ENCODE measurements around the gene DNAH6.

Gene DNAH6

GRCh38 chr2:84702941-84703340 is 186.6 kb downstream of the DNAH6 start:
- DNase-seq (ENCODE audit: insufficient read length, low spot score) (no peak), FAIRE-seq (no peak)
- TF ChIP-seq POLR2A (IDR thresholded peaks at IDR 0.05; ENCODE audit: low read depth, low read length) = no peak

GRCh38 chr2:84703831-84704230 is 187.5 kb downstream of the DNAH6 start:
- DNase-seq (ENCODE audit: insufficient read length, low spot score) = no peak
- no peak for FAIRE-seq
- TF ChIP-seq POLR2A (IDR thresholded peaks at IDR 0.05; ENCODE audit: low read depth, low read length) = no peak

- no peak for FAIRE-seq
- TF ChIP-seq POLR2A (IDR thresholded peaks at IDR 0.05; ENCODE audit: low read depth, low read length) = no peak
Measured at GRCh38 chr2:84704505-84705244, 188.4 kb downstream of the DNAH6 start.

GRCh38 chr2:84705858-84706257 is 189.6 kb downstream of the DNAH6 start:
- DNase-seq (ENCODE audit: insufficient read length, low spot score) (no peak), FAIRE-seq (no peak)
- TF ChIP-seq POLR2A (IDR thresholded peaks at IDR 0.05; ENCODE audit: low read depth, low read length) = no peak

More at GRCh38 chr2:84704505-84705244, 188.4 kb downstream of the DNAH6 start:
- DNase-seq (ENCODE audit: insufficient read length, low spot score) = no peak

DNA sequence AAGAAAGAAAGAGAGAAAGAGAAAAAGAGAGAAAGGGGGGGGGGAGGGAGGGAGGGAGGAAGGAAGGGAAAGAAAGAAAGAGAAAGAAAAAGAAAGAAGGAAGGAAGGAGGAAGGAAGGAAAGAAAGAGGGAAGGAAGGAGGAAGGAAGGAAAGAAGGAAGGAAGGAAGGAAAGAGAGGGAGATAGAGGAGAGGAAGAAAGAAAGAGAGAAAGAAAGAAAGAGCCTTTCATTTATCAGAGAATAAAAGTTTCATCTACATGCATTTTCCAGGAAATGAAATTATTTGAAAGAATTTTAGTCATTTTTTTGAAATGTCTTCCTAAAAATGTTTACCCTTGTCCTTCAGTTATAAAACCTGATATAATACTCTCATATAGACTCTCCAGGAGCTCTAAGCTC is 192.1 kb downstream of the DNAH6 start:
- FAIRE-seq (no peak), DNase-seq (ENCODE audit: insufficient read length, low spot score) (no peak)
- no peak for TF ChIP-seq POLR2A (IDR thresholded peaks at IDR 0.05; ENCODE audit: low read depth, low read length)

DNA sequence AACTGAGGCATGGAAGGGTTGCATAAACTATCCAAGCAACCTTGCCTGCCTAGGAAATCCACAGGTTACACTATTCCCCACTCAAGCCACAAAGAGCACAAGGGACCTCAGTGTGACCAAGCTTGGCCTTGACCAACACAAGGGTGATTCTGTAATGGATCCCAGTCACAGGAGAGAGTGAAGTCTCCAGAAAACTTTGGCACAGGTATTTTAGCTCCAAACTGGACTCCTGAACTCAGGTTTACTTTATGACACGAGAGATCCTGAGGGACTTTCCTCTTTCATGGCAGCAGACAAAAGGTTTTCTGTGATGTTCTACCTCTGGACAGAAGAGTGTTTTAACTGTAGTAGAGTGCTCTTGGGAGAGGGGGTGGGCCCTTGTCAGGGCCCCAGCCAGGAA is 195.4 kb downstream of the DNAH6 start:
- no peak for TF ChIP-seq POLR2A (IDR thresholded peaks at IDR 0.05; ENCODE audit: low read depth, low read length)
- no peak for FAIRE-seq
- DNase-seq (ENCODE audit: insufficient read length, low spot score) = no peak

DNA sequence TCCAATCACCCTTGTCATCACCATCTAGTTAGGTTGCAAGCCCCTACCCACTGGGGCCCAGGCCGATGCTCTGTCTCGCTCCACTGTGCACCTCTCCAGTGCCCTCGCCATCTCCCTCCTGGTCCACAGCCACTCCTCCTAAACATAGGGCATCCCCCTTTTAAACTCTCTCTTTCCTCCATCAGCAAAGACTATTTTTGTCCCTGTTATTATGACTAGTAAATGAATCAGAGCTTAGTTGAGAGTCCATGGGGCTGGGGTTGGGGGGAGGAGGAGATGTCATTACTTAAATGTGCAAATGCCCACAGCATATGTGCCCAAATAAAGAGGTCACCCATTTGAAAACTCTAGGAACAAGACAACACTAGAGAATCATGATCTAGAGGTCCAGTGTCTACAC is 197.1 kb downstream of the DNAH6 start:
- TF ChIP-seq POLR2A (IDR thresholded peaks at IDR 0.05; ENCODE audit: low read depth, low read length) = no peak
- DNase-seq (ENCODE audit: insufficient read length, low spot score) (no peak), FAIRE-seq (no peak)

DNA sequence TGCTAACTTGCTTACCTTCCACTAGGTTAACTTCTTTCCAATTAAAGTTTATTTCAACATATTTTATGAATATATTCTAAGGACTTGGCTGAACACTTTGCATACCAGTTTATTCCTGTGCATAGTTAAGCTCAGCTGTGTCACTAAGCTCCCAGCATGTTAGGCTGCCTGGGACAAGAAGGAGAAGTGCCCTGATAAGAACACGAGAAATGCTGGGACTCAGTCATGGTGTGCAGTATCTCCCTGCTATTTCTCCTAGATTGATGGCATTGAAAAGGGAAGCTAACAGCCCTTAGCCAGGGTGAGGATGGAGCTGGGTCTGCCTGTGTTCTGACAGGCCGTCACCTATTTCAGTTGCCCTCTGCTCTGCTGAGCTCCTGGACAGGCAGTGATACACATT is 200.3 kb downstream of the DNAH6 start:
- DNase-seq (ENCODE audit: insufficient read length, low spot score) (no peak), FAIRE-seq (no peak)
- no peak for TF ChIP-seq POLR2A (IDR thresholded peaks at IDR 0.05; ENCODE audit: low read depth, low read length)

GRCh38 chr2:84717302-84717701 is 201.0 kb downstream of the DNAH6 start:
- TF ChIP-seq POLR2A (IDR thresholded peaks at IDR 0.05; ENCODE audit: low read depth, low read length) = no peak
- no peak for DNase-seq (ENCODE audit: insufficient read length, low spot score)

GRCh38 chr2:84719434-84719833 is 203.1 kb downstream of the DNAH6 start:
- TF ChIP-seq POLR2A (IDR thresholded peaks at IDR 0.05; ENCODE audit: low read depth, low read length) = no peak
- FAIRE-seq = no peak
- DNase-seq (ENCODE audit: insufficient read length, low spot score) = no peak

More at GRCh38 chr2:84717302-84717701, 201.0 kb downstream of the DNAH6 start:
- FAIRE-seq = no peak

- TF ChIP-seq POLR2A (IDR thresholded peaks at IDR 0.05; ENCODE audit: low read depth, low read length) = no peak
- no peak for FAIRE-seq
- DNase-seq (ENCODE audit: insufficient read length, low spot score) = no peak
Measured at GRCh38 chr2:84723831-84724230, 207.5 kb downstream of the DNAH6 start.

- FAIRE-seq = no peak
- DNase-seq (ENCODE audit: insufficient read length, low spot score) = no peak
- TF ChIP-seq POLR2A (IDR thresholded peaks at IDR 0.05; ENCODE audit: low read depth, low read length) = no peak
Measured at GRCh38 chr2:84725717-84726116, 209.4 kb downstream of the DNAH6 start.

GRCh38 chr2:84727315-84727714 is 211.0 kb downstream of the DNAH6 start:
- FAIRE-seq (no peak), DNase-seq (ENCODE audit: insufficient read length, low spot score) (no peak)
- TF ChIP-seq POLR2A (IDR thresholded peaks at IDR 0.05; ENCODE audit: low read depth, low read length) = no peak

DNA sequence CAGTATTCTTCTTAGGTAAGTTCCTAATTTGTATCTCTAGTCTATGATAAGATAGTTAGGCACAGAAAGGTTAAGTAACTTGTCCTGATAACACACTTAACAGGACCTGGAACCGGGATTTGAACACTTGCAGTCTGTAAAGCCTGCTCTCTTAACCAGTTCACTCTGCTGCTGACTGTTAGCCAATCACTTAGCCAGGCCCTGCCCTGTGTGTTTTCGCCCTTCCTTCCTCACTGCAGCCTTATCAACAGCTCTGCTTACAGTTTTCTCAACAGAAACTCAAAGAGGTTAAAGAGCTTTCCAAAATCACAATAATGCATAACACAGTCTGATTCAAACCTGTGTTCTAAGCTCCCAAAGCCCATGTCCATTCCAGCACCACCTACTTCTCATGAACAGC is 212.9 kb downstream of the DNAH6 start:
- no peak for TF ChIP-seq POLR2A (IDR thresholded peaks at IDR 0.05; ENCODE audit: low read depth, low read length)
- DNase-seq (ENCODE audit: insufficient read length, low spot score) (no peak), FAIRE-seq (no peak)

GRCh38 chr2:84731185-84731584 is 214.9 kb downstream of the DNAH6 start:
- no peak for DNase-seq (ENCODE audit: insufficient read length, low spot score)
- TF ChIP-seq POLR2A (IDR thresholded peaks at IDR 0.05; ENCODE audit: low read depth, low read length) = no peak
- no peak for FAIRE-seq
